ENCODE measurements around the gene TCF4.

Gene TCF4

DNA sequence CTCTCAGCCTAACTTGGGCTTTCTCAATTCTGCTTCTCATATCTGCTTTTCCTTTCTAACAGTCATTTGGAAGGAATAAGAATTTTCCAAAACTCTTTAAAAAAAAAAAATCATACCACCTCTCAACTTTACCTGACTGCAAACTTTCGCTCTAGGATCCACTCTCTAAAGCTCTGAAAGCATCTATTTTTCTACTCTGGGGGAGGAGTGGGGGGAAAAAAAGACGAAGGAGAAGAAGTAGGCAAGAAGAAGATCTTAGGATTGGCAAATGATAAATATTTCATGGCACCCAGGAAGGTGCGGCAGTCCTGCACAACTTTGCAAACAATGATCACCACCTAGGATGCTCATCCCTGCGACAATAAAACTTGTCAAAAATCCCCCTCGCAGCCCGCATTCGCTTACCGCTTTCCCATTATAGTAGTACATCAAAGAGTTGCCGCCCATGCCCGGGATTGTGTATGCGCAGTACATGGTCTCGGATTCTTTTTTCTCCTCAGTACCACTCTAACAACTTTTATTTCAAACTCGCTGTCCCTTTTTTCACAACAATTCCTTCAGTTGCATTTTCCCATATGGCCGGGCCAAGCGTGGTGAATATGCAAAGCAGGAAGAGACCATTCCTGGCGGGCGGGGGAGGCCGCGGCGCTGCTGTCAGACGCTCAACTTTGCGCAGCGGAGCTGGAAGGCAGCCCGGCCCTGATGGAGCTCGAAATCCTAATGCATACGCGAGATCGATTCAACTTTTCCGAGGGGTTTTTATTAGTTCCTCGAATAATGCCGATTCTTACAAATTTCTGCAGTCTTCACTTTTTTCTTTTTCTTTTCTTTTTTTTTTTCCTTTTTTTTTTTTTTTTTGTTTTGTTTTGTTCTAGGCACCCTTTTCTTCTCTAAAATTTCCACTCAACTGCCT, 266.5 kb downstream of the TCF4 start:
- peak; percentile 87 for DNase-seq (ENCODE audit: low read depth)

DNA sequence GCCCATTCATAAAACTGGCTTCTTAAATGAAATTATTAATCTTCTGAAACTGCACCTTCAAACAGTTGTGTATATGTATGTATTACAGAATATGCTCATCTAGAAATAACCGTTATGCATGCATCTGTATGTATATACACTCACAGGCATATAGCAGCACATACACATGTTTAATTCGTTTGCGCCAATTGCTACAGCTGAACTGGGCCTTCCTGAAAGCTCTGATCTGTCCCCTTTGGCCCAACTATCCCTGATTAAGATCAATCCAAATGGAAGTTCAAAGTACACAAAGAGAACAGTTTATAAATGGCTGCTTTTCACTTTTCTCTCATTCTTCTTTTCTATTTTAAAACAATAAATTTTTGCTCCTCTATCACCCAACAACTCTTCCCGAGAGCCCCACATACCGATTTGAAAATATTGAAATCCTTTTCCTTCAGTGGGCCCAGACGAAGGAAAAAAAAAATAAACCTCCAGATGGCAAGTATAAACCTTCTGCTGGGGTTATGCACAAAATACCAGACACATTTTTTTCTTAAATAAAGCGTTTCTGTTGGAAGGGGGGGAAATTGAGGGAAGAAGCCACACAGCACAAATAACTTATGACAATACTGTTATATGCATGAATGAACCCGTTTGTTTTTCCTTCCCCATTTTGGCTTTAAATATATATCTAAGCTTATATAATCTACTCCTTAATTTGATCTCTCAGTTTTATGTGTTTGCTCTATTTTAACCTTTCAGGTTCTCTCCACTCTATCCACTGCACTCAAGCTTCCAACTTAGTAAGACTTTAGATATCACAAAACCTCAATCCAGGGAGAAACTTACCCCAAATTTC, 267.3 kb downstream of the TCF4 start:
- DNase-seq (ENCODE audit: low read depth), result no peak

DNA sequence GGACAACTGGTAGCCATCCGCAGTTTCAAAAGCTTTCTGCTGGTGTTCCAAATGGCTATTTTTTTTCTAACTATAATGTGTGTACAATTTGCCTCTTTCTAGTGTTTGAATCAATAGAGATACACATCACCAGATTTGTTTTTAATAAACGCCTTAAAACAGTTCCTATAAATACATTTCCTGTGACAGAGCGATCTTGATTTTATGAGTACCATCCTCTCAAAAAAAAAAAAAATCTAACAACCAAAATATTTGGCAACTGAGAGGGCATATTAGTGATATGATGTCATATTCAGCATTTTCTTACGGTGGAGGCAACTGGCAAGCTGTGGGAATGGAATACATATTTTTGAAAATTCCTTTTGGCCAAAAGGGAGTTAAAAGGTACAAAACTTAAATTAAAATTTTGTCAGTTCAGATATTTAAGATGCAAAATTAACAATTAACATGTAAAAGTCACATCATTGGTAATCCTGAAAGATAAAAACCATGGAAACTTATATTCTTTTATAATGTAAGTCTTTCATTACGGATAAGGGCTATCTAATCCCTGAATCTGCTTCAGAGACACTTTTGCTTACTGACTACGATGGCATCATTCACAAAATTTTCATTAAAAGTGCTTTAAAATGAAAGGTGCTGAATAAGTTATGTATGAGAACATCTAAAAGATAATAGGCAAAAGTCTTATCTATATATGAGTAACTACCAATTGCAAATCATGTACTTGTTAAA, 268.4 kb downstream of the TCF4 start:
- DNase-seq (ENCODE audit: low read depth), result no peak

DNA sequence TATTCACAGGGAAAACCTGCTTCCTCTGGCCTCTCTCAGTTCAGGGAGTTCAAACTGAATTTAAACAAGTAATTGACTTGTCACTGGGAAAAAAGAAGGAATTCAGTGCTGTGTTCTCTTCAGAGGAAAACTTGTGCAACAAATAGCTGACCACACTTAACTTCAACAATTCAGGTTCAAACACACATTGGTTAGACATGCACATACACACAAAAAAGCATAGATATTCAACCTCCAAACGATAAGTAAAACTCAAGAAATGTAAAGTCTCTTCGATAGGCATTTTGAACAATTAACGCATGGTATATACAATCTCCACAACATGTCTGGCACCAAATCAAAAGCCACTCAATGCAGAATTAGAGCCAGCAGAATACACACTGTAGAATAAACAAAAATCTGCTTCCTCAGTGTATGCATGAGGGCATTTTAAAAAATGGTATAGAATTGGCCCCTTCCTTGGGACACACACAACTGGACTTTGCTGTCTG, 269.0 kb downstream of the TCF4 start:
- DNase-seq (ENCODE audit: low read depth), result no peak

GRCh38 chr18:55317864-55318263, 270.1 kb downstream of the TCF4 start:
- no peak for DNase-seq (ENCODE audit: low read depth)

- no peak for DNase-seq (ENCODE audit: low read depth)
These were observed 270.7 kb downstream of the TCF4 start for GRCh38 chr18:55317324-55317723.

GRCh38 chr18:55316486-55317184, 271.4 kb downstream of the TCF4 start:
- DNase-seq (ENCODE audit: low read depth), result no peak

- no peak for DNase-seq (ENCODE audit: low read depth)
These were observed 273.3 kb downstream of the TCF4 start for GRCh38 chr18:55314615-55315237.

- no peak for DNase-seq (ENCODE audit: low read depth)
These were observed 274.0 kb downstream of the TCF4 start for GRCh38 chr18:55314031-55314430.

DNA sequence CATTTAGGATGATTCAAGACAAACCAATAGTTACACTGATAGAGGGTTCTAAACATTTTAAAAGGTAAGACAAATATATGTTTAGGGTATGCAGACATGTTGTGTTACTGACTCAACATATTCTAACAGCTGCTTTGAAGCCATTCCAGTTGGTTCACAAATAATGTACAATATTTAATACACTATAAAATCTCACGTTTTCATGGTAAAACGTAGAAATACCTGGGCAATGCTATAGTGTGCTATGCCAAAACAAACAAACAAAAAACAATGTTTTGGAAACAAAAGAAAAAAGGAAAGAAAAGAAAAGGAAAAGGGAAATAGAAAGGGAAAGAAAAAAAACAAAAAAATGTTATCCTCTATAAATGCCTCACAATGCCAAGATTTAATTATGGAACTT, 277.1 kb downstream of the TCF4 start:
- no peak for DNase-seq (ENCODE audit: low read depth)

DNA sequence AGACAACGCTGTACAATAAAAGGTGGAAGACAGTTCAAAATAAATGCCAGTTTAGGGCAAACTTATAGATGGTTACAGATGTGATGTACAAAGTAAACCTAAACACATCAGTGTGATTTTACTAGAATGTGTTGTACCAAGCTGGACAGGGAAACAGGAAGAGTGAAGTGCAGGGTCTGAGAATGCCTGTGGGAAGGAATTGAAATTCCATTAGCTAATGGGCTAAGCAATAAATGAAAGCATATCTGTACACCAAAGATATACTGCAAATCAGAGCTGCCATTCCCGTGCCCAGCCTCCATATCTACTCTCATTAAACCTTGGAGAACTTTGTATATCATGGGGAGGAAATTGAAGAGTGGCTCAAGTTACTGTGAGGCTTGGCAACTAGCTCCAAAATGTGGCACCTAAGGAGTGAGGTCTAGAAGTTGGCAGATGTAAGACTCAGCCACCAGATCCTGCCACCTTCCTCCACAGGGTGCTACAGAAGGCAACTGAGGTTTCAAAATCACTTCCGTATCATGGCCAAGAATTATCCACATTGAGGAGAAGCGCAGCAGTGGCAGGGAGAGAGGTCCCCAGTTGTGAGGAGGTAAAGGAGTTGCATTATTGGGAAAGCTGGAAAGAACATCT, 277.8 kb downstream of the TCF4 start:
- no peak for DNase-seq (ENCODE audit: low read depth)

DNA sequence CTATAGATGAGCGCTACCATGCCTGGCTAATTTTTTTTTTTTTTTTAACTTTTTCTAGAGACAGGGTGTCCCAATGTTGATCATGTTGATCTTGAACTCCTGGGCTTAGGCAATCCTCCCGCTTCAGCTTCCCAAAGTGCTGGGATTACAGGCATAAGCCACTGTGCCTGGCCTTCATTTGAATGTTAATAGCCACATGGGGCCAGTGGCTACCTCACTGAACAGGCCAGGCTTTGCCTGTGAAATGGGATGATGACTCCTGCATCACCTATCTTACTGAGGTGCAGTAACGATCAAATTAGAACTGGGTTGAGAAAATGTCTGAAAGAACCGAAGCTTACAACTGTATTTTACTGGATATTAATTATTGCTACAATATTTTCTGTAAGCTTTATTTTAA, 278.7 kb downstream of the TCF4 start:
- no peak for DNase-seq (ENCODE audit: low read depth)

DNA sequence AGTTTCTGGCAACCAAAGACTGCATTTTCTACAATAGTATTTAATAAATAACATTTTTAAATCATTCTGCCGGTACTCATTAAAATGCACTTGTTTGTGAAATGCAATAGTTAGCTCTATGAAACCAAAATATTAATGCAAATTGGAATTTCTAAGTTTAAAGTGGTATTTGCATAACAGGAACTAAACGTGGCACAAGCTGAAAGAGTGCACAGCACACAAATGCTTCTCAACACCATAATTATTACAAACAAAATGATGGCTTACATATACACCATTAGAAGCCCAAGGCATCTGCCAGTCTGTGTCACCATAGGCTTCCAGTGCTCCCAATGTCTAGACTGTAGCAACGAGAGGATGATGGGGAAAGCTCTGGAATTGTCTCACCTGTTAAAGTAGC, 280.5 kb downstream of the TCF4 start:
- DNase-seq (ENCODE audit: low read depth), result no peak

- DNase-seq (ENCODE audit: low read depth), result no peak
These were observed 281.5 kb downstream of the TCF4 start for GRCh38 chr18:55306359-55307024.

GRCh38 chr18:55302167-55302833, 285.7 kb downstream of the TCF4 start:
- DNase-seq (ENCODE audit: low read depth), result peak; percentile 63

GRCh38 chr18:55301824-55302166, 286.2 kb downstream of the TCF4 start:
- DNase-seq (ENCODE audit: low read depth), result no peak

DNA sequence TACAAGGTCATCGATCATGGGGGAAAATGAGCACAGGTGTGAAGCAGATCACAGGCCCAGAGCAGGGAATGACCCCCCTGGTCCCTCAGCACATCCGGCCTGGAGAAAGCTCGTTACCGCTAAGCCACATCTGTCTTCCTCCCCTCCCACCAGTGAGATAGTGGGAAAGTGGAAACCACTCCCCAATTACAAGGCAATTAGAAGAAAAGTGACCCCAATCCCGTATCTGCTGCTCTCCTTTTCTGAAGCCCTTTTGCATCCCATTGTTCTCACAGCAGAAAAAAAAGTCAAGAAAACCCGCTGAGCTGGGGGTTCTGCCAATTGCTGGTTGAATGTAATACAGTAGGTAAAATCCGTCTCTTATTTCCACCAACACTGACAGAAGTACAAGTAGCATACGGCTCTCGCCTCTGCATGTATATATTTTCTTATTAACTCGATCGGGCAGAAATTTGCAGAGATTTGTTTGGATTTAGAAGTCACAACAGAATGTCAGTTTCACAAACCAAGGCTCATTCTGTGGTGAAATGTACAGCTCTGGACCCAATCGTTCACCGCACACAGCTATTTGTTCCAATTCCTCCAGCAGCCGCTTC, 287.0 kb downstream of the TCF4 start:
- DNase-seq (ENCODE audit: low read depth), result no peak

GRCh38 chr18:55300421-55300935, 287.5 kb downstream of the TCF4 start:
- peak; percentile 95 for DNase-seq (ENCODE audit: low read depth)

GRCh38 chr18:55296778-55297177, 291.2 kb downstream of the TCF4 start:
- no peak for DNase-seq (ENCODE audit: low read depth)
